HG02610 (cell line): ENCODE data around the gene MARCHF10.
"Not testable (repeated sequence)": the region's sequence is repeated elsewhere in the genome, so short reads cannot be mapped to it uniquely, and the experiment has no call there.

Experiments used
- ATAC-seq: cut with Tn5 transposase; IDR thresholded peaks from one replicate; pipeline ENCODE4 v1.9.1; 2021; ENCODE audit warnings: mild to moderate bottlenecking, moderate library complexity; ENCODE audit not compliant: unreplicated experiment

Gene MARCHF10

DNA sequence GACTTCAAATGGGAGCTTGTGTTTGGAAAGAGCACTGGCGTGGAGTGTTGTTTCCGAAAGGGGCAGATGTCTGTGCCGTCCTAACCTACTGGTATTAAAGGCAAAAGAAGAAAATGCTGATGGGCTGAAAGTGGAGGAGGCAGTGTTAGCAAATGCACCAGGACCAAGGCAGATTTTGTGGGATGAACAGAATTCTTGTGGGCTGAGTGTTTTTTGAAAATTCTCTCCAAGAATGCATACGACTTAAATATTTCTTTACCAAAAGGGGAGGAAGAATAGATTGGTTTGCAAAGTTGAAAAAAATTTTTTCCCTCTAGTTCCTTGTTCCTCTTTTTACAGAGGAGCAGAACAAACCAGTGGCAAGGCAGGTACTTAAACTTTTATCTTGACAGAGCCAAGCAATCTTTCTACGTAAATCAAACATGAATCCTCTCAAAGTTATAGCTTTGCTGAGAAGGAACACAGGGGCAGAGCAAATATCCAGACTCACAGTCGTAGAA is 16.8 kb downstream of the MARCHF10 start:
- no peak for ATAC-seq

DNA sequence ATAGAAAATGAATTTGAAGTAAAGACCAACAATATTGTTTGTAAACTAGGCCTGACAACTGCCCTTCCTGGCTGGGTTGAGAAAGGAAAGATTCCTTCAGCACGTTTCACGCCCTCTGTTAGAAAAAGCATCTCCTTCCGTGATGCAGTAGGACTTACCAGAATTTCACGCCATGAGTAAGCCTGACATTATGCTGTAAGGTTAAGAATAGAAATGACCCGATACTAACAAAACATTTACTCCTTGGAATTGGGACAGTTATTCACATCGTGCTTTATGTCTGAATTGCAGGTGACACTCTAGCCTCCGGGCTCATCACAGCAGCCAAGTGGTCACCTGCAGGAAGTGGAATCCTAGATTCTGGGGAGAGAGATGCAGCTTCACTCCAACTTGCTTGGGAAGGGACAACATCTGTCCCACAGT is 17.5 kb downstream of the MARCHF10 start:
- ATAC-seq, result no peak

DNA sequence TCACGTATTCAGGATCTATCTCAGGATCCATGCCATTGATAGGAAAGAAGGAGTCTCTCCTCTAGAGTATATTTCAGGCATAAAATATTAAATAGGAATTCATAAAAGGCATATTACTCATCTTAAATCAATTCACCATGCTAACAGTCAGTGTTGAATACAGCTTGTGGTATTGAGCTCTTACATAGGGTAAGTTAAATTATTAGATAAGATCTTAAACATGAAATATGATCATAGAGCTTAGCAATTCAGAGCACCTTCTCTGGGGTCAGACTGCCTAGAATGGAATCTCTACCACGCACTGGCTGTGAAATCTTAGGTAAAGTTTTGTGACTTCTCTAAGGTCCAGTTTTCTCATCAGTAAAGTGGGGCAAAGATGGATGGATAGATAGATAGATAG is 20.7 kb downstream of the MARCHF10 start:
- ATAC-seq, result no peak

DNA sequence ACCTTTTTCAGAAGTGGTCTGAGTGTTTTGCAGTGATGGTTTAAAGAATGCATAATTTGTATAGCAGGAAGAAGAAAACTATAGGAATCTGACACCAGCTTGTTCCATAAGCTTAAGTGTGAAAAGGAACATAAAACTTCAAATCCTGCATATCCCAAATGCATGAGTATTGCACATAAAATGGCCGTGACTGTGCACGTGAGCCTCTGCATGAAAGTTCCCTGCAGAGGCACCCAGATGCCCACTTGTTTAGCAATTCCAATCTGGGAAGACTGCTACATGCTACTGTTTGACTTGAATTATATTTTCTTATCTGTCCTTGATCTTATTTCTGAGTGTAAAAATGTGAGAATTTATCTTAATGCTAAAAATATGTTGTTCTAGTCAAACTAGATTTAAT is 21.5 kb downstream of the MARCHF10 start:
- no peak for ATAC-seq

DNA sequence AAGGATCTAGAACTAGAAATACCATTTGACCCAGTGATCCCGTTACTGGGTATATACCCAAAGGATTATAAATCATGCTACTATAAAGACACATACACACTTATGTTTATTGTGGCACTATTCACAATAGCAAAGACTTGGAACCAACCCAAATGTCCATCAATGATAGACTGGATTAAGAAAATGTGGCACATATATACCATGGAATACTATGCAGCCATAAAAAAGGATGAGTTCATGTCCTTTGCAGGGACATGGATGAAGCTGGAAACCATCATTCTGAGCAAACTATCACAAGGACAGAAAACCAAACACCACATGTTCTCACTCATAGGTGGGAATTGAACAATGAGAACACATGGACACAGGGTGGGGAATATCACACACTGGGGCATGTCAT is 22.1 kb downstream of the MARCHF10 start:
- ATAC-seq, result not testable (repeated sequence)

DNA sequence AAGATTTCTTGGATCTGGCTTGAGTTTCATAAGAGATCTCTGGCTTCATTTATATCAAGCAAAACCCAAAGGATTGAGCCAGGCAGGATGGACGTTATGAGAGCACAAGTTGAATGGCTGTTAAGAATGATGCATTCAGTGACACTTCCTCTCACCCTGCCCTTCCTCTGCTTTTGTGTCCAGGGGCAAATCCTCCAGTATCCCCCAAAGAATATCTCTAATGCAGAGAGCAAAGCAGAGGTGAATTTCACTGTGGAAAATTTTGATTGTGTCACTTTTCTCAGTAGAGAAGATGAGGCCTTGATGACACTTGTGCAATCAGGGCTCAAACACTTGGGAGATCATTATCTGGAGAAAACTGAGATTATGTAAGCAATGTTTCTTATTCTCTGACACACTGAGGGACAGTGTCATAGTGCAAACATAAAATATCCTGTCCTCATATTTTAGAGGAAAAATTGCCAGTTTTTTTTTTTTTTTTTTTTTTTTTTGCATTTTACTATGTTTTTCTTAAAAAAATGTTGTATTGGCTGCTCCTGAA is 25.3 kb downstream of the MARCHF10 start:
- ATAC-seq, result no peak

DNA sequence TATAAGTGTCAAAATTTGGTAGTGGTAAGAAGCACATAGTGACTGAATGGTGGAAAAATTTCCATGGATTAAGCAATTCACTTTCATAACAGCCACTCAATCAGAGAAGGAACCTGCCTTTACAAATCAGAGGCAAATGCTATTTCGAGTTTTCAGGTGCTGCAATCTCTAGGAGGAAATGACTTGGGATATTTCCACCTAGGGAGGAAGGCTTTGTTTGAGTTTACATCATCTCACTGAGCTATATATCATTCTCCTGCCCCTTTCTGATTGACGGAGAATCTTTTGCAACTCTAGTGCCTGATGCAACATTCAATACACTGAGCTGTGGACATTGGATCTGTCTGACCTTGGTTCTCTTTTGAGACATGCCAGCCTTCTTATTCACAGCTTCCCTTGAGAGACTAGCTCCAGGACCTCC is 26.3 kb downstream of the MARCHF10 start:
- ATAC-seq, result no peak

DNA sequence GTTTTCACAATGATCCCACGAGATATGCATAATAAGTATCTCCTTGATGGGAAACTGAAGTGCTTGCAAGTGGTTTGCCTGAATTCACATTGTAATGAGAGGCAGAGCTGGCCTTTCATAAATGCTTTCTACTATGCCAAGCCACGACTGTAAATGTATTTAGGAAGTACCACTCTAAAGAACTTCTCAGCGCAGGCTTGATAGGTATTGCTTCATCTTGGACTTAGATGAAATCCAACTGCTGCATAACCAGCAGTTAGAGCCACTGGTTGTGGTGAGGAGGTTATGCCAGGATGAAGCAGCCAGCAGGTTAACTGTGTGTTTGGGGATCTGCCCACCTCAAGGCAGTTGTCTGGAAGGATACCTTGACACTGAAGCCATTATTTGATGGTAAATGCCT is 26.8 kb downstream of the MARCHF10 start:
- no peak for ATAC-seq

DNA sequence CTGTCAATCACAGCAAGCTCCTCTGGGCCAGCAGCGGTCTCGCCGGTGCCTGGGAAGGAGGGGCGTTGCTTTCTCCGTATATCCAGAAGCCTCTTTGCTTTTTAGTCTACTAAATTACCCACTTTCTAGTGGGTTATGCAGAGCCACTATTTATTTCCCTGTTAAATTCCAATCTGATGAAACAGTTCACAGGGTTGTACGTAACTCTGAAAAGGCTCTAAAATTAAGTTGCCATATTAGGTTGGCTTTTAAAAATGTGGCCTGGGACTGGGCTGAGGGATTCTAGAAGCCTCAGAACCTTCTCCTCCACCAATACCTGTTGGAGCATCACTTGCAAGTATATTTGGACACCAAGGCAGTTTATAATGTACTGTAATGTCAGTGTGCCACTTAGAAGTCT is 27.2 kb downstream of the MARCHF10 start:
- no peak for ATAC-seq

DNA sequence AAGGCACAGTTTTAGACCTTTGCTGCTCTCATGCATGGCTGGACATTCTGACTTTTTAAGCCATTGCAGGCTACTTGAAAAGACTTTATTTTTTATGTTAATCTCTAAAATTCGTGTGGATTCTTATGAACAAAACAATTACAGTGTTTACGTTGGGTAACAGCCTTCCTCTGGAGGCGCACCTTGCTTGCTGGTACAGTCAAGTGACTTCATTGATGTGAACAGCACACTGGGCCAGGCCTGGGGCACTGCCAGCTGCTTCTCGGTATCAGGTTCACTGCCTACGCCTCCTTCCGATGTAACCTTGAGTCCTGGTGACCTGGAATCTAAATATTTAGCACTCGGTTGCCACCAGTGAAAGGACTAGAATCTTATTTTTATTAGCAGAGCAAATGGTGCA is 27.8 kb downstream of the MARCHF10 start:
- no peak for ATAC-seq

DNA sequence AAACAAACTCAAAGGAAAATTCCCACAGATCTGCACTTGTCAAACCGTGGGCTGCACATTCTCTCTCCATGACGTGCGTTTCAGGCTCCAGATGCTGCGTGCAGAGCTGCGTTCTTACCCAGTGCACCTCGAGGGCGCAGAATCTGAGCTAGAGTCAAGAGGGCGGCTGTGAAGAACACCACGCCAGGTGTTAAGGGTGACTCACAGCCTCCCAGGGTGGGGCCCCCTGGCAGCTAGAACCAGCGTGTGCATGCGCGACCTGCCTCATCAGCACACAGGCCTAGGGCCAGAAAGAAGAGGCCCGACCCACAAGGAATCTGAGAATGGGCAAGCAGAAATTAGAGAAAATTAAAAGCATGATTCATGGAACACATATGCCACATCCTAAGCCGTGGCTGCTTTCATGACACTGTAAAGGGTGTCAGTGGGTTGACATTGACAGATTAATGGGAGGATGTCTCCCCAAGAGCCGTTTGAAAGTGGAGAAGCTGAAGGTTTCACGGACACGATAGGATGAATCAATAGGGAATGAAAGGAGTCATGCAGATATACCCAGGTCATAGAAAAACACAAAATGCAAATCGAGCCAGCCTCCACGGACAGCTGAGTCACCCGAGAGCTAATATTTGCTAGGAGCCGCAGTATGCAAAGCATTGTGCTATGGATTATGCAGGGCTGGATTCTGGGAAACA is 29.0 kb downstream of the MARCHF10 start:
- no peak for ATAC-seq

DNA sequence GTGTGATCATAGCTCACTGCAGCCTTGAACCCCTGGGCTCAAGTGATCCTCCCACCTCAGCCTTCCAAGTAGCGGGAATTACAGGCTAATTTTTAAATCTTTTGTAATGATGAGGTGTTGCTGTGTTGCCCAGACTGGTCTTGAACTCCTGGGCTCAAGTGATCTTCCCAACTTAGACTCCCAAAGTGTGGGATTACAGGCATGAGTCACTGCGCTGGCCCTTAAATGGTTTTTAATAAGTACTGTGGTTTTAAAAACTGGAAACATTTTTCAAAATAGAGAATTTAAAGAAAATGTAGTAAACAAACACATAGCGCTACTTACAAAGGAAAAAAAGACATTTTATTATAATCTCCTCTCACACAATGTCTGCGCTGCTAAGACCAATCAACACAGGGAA is 32.2 kb downstream of the MARCHF10 start:
- ATAC-seq, result no peak

DNA sequence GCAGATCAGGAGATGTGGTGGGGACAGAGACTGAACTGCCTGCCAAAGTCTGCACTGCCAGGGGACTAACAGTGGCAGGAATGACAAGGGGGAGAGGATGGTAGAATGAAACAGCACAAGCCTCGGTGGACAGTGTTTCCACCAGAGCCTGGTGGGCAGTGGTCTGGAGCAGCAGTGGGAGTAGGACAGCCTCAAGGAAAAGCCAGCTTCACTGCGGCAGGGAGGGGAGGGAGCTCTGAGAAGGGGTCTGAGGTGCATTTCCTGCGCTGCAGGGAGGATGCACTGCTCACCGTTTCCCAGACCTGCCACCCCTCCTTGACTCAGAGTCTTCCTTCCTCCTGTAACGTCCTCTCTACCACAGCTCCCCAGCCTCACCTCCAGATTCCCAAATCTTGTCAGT is 33.8 kb downstream of the MARCHF10 start:
- ATAC-seq, result no peak

DNA sequence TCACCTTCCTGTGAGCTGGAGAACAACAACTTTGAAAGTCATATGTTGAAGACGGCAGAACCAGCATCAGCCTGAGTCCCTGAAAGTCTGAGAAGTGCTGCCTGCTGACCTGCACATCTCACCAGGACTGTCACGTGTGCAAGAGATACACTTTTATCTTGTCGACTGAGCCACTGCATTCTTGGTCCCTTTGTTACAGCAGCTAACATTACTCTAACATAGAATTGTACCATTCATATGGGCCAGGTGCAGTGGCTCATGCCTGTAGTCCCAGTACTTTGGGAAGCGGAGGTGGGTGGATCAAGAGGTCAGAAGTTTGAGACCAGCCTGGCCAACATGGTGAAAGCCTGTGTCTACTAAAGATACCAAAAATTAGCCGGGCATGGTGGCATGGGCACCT is 40.1 kb downstream of the MARCHF10 start:
- no peak for ATAC-seq

DNA sequence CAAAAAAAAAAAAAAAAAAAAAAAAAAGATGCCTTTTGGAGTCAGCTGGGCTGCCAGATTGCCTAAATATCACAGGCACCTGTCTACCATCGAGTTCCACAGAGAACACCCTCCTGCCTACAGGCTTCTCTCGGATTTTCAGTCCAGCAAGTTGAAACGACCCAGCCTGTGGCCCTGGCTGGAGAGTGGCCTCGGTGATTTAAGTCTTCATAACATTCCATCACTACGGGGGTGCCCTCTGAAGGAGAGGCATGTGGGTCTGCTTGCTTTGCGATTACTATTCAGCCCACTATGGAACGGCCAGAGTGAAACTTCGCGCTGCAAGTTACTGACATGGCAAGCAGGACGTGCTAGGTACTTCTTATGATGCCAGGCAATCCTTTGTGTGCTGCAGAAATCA is 42.8 kb downstream of the MARCHF10 start:
- no peak for ATAC-seq

DNA sequence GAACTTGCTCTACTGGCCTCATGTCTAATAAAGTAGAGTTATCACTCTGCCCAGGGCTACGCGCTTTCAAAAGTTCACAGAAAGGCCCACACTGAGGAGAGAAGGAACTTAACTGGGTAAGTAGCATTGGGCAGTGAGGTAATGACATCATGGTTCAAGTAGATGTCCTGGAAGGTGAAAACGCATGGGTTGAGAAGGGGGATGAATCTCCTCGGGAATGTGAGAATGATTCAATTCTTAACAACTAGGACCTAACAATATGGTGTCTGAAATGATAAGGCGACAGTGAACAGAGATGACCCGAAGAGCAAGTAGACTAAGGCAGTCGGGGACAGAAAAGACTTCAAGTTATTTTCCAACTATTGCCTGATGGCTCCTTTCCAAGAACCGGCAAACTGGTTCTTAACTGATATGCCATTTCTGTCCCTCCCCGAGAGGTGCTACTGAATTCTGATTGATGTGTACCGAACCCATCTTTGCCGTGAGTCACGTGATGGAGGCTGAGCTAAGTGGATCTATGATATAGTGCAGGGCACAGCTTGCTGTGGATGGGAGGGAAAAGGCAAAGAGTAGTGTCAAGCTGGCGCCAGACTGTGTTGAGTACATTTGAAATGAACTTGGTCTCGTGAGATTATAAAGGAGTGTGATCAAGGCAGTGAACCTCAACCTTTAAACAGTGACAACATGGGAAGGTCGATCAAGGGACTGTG is 44.1 kb downstream of the MARCHF10 start:
- ATAC-seq, result no peak

DNA sequence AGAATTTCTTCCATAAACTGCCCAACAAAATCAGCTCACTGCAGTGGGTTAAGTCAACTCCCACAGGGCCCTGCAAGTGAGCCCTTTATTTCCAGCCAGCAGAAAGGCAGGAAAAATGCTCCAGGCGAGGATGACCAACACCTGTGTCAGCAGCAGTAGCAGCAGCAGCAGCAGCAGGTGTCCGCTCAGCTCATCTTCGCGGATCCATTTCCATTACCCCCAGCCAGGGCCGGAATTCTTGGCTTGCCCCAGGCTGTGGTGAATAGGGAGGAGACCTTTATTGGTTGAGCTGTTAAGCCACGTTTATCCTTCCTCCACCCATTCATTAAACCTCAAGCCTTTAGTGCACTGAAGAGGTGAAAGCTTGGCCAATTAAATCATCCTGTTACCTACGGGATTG is 46.2 kb downstream of the MARCHF10 start:
- ATAC-seq, result no peak

DNA sequence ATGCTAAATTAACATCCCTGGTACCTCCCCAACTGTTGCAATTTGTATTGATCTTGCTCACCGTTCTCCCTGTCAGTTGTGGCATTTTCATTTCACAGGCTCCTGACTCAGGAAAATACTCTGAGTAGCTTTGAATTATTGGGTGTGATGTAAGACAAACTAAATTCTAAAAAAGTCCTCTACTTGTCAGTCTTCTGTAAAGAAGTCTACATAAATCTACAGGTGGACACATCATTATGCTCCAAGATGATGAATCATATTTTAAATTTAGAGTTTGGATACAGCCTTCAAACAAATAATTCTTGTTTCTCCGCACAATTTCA is 47.2 kb downstream of the MARCHF10 start:
- no peak for ATAC-seq

DNA sequence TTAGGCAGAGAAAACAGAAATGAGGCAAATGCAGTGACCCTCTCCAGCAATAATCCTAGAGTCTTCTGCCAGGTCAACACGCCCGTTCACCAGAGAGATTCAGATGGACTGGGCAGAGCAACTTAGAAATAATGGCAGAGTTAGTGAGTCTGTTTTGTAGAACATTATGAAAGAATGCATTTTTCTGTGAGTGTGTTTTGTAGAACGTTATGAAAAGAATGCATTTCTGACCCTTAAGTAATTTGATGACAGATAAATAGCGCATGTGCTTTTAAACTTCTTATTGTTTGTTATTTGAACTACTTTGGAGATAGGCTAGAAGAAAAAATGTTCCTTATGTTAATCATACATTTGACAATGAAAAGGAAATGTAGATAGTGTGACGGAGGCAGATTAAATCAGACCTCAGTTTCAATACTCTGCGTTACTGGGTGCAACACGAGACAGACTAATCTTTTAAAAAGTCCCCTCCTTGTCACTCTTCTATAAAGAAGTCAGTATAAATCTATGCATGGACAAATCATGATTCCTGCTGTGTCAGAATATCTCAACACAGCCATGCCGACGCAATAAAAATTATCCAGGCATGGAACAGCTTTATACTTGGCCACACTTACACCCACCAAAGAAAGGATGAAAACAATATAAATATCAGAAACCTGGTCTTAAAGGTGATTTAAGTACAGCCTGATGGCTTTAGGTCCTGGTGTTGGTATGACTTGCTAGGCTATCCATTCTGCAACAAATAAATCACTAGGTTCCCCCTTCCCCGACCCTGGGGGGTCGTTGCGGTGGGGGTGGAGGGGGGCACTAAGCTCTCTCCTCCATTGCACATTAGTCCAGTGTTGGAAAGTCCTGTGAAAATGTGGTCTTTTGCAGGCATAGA is 47.8 kb downstream of the MARCHF10 start:
- no peak for ATAC-seq

DNA sequence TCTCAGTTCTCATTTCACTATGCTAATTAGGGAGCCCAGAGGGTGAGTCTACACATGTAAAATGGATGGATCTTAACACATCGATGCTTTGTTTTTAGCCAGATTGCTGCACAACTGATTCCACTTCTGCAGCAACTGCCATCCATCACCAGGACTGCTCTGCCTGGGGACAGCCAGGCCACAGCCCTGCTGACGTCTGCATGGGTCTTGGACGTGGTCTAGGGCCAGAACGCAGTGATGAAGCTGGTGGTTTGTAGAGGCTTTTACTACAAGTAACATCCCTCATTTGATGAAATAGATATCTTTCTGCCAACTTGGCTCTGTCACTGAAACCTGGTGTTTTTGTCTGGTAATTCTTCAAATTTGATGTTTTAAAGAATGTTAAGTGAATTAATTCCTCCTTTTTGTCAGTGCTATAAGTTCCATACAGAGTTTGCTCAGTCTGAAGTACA is 50.6 kb downstream of the MARCHF10 start:
- no peak for ATAC-seq

DNA sequence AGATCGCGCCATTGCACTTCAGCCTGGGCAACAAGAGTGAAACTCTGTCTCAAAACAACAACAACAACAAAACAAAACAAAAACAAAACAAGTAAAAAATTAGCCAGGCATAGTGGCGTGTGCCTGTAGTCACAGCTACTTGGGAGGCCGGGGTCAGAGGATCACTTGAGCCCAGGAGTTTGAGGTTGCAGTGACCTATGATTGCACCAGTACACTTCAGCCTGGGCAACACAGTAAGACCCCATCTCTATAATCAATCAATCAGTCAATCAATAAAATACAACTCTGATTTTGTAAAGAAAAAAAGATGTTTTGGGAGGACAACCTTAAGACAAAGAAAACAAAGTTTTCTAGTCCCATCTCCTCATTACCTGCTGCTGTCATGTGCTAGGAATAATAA is 51.9 kb downstream of the MARCHF10 start:
- no peak for ATAC-seq
